Fibroblast of the aortic adventitia (primary cell): ENCODE data around the gene PROM2. TPM values are rescaled to one million over a fixed set of nuclear protein-coding genes. Genes with fewer than 3 reads are reported as not detected.

Source experiments
- DNase-seq: peaks from one replicate; pipeline ENCODE4 v3.0.0-alpha.2; 2010; ENCODE audit warnings: low read depth
- H3K4me3 ChIP-seq: 2 replicates; pipeline ENCODE4 v1.5.1; 2011; ENCODE audit warnings: low read depth, mild to moderate bottlenecking, control low read depth, low read length, moderate library complexity
- total RNA-seq: library from RNA; depleted of rRNA; stranded (reverse); fragments of >200 nt; gene quantifications from 2 replicates; pipeline ENCODE4 v1.2.3, GENCODE V29; 2012; ENCODE audit warnings: low replicate concordance
- TF ChIP-seq, protein P1 (sequence below): IDR thresholded peaks from 2 replicates; pipeline ENCODE4 v1.5.1; 2011; ENCODE audit warnings: mild to moderate bottlenecking, low read length, control low read depth, inconsistent platforms; ENCODE audit not compliant: insufficient read depth

PROM2 gene
- total RNA-seq, 1 donor: 0.18 TPM

DNA sequence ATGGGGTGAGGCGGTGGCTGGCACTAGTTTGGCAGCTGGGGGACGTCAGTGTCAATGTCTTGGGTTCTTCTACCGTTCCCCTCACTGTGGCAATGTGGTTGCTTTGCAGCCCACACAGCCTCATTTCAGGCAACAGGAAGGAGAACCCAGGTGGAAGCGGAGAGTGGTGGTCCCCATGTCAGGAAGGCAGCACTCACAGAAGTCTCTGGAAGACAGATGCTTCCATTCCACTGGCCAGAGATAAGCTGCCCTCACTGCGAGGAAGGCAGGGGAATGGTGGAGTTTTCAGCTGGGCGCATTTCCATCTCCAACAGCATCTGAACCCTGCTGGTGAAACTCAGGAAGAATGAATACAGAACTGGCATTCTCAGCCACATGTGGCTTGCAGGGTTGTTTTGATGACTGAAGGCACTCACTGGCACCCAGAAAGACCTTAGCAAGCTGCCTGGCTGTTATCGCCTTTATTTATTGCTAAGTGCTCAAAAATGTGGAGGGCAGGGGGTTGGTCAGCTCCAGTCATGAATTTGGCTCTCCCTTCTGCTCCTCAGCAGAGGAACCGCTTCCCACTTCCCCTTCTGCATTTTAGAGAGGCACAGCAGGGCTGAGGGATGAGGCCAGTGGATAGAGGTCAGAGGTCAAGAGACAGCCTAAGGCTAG is 42.3 kb downstream of the PROM2 start:
- peak; percentile 81 for DNase-seq

DNA sequence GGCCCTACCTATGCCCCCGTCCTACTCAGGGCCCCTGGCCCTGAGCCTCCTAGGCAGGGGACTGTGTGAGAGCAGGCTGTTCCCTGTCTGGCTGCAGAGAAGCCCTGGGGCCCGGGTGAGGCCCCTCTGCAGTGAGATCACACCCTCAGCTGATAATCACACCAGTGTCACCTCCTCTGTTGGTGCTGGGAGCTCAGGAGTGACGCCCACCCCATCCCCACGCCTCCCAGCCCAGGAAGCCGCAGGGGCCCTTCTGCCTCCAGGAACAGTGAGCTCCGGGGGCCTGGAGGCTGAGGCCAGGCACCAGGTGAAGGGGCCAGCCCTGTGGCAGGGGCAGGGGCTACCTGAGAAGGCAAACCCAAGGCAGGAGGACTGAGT is 42.9 kb downstream of the PROM2 start:
- DNase-seq: no peak
- H3K4me3 ChIP-seq: no peak overlapping the region
- TF ChIP-seq, protein P1, sequence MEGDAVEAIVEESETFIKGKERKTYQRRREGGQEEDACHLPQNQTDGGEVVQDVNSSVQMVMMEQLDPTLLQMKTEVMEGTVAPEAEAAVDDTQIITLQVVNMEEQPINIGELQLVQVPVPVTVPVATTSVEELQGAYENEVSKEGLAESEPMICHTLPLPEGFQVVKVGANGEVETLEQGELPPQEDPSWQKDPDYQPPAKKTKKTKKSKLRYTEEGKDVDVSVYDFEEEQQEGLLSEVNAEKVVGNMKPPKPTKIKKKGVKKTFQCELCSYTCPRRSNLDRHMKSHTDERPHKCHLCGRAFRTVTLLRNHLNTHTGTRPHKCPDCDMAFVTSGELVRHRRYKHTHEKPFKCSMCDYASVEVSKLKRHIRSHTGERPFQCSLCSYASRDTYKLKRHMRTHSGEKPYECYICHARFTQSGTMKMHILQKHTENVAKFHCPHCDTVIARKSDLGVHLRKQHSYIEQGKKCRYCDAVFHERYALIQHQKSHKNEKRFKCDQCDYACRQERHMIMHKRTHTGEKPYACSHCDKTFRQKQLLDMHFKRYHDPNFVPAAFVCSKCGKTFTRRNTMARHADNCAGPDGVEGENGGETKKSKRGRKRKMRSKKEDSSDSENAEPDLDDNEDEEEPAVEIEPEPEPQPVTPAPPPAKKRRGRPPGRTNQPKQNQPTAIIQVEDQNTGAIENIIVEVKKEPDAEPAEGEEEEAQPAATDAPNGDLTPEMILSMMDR: no peak

More for the DNA sequence above, 42.3 kb downstream of the PROM2 start:
- H3K4me3 ChIP-seq: no peak overlapping the region
- TF ChIP-seq, protein P1: peak; percentile 18

DNA sequence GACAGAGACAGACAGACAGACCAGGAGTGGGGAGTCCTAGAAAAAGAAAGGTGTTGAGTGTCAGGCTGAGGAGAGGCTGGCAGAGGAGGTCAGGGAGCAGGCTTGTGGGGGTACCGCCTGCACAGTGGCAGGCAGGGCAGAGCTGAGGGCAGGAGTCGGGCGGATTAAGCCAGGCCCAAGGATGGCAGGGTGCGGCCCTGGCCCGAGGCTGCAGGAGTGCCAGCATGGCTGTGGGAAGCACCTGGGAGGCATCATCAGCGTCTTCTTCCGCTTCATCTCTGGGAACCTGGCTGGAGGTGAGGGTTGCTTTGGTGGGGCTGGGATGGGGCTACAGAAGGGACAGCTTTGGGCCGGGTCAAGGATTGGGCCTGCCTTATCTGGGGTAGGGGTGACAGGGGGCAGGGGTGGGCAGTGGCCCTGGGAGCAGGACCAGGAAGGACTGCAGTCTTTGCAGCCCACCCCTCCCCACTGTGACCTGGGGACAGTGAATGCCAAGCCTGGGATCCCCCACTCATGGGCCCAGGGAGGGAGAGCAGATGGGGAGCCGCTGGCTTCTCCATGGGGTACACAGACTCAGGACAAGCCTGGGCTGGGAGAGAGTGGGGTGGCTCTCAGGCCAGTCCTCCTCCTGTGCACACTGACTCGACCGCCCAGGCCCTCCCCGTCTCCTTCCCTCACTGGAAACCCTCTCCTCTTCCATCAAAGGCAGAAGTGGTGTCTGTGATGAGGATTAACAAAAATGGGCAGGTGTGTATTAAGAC is 43.6 kb downstream of the PROM2 start:
- no peak overlapping the region for H3K4me3 ChIP-seq
- TF ChIP-seq, protein P1: no peak
- no peak for DNase-seq

DNA sequence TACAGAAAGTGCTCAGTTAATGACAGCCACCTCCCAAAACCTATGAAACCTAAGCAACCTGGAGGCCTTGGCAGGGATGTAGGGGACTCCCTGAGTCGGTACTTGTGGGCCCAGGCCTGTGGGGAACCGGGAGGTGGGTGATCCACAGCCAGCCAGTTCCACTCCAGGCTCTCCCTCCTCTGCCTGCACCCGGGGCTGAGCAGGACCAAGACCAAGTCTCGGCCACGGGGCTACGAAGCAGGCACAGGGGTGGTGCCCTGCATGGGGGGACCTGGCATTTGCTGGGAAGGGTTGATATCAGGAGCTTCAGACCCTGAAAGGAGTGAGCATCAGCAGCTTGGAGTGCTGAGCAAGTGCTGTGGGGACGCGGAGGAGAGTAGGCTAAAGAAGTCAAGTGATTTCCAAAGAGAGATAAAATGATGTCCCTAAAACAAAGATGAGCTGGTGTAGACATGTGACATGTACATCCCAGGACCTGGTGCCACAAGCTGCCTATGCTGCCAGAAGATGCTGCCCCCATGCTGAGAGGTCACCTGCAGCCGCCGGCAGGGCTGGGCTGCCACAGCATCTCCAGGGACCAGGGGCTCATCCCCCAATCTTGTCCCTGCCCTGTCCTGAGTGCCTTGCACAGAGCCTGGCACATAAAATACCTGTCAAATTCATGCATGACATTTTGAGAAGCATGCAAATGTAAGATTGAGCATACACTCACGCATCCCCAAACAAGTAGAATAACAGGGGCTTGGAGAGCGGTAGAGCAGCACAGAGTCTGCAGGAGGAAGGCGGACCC is 44.4 kb downstream of the PROM2 start:
- TF ChIP-seq, protein P1: no peak
- no peak for DNase-seq
- no peak overlapping the region for H3K4me3 ChIP-seq

DNA sequence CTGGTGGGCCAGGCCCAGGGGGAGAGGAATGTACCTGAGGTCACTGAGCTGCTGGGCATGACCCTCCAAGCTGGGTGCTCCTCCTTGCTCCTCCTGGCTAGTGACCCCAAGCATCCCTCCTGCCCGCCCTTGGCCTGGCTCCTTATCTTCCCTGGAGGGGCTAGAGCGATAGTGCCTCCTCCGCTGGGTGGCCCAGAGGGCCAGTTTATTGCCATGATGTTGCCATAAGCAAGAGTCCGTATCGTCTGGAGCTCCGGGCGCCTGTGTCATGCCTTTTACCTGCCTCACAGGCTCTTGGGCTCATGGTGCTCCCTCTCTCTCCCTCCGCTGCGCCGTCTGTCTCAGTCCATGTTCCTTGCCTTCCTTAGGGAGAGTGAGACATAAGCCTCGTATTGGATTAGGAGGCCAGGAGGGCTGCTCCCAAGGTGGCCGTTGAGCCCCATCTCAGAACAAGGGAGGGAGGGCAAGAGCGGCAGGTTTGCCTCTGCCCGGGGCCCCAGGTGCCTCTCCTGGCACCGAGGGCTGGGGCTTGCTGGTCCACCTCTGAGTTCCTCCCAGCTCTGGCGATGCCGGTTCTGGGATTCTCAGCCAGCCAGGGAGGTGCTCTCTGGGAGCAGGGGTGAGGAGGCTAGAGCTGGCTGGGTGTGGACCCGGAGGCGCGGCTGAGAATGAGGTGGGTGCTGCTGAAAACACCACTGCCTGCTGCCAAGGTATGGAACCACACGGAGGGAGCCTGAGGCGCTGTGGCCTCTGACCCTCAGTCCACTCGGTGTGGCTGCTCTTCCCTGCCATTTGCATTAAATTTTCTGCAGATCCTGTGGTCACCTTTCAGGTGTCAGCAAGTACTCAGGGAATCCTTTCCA is 45.5 kb downstream of the PROM2 start:
- H3K4me3 ChIP-seq: no peak overlapping the region
- TF ChIP-seq, protein P1: no peak
- no peak for DNase-seq

DNA sequence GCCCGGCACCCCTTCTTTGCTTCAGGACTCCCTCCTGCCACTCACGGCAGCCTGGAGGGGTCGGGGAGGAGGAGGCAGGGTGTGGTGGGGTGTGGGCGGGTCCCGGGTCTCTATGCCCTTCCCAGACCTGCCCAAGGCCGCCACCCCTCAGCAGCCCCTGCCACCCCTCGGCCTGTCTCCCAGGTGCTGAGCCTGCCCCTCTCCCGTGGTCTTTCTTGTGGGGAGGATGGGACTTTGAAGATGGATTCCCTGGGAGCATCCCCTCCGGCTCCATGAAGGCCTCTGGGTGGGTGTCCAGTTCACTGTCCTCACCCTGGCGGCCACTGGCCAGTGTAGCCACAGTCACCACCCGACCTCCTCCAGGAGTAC is 46.1 kb downstream of the PROM2 start:
- TF ChIP-seq, protein P1: no peak
- H3K4me3 ChIP-seq: no peak overlapping the region
- no peak for DNase-seq
